Measurements from ENCODE around the gene PRR14.
A peak's percentile ranks its signal among the peaks of the same experiment; 100 is the strongest.
"Not testable (repeated sequence)": the region's sequence is repeated elsewhere in the genome, so short reads cannot be mapped to it uniquely, and the experiment has no call there.

Gene PRR14

DNA sequence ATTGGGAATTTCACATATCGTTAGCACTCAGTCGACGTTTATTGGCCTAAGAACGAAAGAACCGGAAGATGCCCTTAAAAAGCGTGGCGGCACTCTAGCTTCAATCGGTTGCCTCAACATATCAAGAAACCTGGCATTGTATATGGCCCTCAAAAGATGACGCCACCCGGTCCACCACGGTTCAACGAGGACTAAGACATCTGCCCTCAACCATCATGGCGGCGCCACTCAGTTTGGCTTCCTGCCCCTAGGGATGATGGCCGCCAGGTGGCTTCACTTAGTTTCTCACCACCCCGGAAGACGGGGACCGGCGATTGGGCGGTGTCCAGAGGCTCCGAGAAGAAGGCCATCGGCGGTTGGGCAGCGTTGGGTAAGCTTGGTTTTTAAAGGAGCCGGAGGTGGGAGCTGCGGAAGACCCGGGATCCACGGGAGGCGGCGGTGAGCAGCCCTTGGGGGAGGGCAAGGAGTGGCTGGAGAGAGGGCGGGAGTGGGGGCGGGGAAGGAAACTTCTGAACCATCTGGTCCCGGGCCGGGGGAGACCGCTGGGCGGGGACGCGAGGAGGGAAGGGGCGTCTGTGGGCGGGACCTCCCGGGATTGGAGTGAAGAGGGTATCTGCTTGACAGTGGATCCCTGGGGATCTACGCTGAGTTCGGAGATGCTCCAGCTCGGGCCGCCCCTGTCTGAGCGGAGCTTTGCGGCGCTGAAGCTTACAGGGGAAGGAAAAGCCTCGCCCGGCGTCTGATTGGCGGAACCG lies at the start of gene PRR14:
TSS of gene PRR14 (plus strand) at position 592 of the 755 bp plus-strand sequence. CDS start 686 bp downstream, outside the sequence.
- DNase-seq = peak; percentile 90 to 97 (median 96)

DNA sequence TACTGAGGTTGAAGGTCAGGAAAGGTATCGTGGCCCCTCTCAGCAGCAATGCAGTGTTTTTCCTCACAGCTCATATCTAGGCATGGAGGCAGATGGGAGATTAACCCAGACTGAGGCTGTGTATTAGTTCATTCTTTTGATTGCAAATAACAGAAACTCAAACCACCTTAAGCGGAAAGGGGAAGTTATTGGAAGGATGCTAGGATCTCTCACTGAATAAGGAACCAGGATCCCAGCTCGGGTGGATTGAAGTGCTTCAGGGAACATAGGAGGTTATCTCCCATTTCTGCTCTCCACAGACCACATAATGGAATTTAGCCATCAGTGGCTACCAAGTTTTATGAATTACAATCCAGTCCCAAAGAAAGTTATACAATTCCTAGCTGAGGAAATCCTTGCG lies 48.8 kb upstream of the PRR14 start:
- no peak for DNase-seq

DNA sequence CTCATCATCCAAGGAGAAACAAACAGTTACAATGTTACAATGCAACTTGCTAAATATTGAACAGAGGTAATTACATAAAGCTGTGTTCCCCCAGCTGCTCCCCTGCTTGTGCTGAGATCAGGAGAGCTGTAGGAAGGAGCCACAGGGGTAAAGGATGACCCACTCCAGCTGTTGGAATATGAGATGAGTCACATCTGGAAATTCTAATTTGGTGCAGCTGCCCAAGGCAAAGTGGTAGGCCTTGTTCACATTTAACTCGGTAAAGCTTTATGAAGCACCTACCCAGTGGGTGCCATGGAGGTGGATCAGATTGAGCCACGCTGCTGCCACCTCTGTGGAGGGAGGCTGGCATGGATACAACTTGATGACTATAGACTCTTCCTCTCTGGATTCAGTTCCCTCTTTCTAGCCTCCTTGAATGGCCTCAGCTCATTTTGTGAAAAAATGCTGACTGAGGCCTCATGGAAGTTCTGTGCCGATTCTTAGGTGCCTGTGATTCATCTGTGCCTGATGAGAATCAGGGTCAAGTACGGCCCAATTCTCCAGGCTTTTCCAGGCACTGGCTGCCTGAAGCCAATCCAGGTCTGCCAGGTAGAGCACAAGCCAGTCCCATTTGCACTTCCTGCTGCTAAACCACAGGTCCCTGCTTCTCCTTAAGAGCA lies 48.0 kb upstream of the PRR14 start:
- DNase-seq = no peak

DNA sequence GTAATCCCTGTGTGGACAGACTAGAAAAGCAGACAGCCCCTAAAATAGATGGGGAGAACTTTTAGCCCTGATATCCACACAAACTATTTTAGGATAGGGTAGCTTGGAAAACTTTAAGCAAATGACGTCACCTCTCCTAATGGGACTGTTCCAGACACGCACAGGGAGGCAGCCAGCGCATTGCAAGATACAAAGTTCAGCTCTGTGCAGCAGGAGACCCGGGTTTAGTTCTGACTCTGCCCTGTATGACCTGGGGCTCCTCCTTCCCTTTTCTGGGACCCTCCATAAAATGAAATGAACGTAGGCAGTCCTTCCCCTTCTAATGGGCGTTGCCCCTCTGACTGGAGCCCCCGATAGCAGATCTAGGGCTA lies 46.8 kb upstream of the PRR14 start:
- no peak for DNase-seq

DNA sequence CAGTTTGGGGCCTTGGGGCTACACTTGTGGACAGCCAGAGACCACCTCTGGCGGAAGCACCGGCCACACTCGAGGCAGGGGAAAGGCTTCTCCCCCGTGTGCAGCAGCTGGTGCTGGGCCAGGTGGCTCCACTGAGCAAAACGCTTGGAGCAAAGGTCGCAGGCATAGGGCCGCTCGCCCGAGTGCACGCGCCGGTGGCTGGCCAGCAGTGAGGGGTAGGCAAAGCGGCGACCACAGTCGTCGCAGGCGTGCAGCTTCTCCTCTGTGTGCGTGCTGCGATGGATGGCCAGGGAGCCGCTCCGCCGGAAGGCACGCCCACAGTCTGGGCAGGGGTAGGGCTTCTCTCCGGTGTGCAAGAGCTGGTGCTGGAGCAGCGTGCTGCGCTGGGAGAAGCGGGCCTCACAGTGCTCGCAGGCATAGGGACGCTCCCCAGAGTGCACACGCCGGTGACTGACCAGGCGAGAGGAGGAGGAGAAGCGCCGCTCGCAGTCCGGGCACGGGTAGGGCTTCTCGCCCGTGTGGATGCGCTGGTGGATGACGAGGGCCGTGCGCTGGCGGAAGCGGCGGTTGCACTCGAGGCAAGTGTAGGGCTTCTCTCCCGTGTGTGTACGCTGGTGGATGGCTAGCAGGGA lies 46.3 kb upstream of the PRR14 start:
- DNase-seq = no peak

DNA sequence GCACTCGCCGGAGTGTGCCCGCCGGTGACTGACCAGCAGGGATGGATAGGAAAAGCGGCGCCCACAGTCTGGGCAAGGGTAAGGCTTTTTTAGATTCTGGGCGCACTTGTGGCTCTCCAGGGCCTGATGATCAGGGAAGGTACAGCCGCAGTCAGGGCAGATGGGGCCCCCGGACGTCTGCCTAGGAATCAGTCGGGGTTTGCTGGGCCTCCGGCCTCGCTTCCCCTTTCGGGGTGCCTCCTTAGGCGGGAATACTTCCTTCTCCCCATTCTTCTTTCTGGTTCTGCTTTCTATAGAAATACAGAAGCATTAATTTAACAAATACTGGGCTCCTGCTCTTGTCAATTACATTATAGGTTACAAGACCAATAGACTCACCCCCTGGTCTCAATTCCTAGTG lies 45.6 kb upstream of the PRR14 start:
- no peak for DNase-seq

DNA sequence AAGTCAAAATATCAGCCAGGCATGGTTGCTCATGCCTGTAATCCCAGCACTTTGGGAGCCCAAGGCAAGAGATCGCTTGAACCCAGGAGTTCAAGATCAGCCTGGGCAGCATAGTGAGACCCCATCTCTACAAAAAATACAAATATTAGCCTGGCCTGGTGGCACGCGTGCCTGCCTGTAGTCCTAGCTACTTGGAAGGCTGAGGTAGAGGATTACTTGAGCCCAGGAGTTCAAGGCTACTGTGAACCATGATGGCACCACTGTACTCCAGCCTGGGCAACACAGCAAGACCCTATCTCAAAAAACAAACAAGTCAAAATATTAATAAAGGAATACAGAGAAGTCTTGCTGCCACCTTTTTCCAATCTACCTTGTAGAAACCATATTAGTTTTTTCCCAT lies 44.8 kb upstream of the PRR14 start:
- no peak for DNase-seq

DNA sequence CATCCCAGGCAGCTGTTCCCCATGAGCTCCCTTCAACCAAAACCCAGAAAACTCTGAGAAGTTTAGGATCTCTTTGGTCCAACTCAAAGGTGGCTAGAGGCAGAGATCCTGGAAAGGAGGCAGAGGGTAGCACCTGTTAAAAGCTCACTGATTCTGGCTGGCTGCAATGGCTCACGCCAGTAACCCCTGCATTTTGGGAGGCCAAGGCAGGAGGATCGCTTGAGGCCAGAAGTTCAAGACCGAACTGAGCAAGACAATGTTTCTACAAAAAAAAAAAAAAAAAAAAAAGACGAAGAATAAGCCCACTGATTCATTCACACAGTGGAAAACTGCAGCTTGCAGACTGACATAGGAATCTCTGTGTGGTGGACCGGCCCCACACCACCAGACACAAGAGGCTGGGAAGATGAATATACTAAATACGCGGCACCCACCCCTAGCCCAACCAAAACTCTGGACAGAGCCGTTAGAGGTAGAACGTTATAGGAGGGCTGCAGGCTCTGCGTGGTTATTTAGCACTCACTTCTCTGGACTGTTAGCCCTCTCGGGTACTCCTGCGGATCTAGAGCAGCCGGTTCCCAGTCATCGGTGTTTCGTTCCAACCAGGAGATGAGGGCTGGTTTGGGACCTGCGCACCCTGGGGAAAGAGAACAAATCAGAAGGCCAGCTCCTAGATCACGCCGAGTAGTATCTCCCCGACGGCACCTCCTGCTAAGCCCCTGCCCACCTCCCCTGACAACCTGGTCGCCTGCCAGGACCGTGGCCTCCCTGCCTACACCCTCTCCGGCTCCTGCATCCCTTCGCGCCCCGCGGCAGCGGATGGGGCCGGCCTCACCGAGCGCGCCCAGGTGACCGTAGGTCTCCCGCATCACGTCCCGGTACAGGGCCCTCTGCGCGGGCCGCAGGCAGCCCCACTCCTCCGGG lies 41.5 kb upstream of the PRR14 start:
- DNase-seq = peak in 3 of 4 experiments; percentile 23 to 33 (median 29)

DNA sequence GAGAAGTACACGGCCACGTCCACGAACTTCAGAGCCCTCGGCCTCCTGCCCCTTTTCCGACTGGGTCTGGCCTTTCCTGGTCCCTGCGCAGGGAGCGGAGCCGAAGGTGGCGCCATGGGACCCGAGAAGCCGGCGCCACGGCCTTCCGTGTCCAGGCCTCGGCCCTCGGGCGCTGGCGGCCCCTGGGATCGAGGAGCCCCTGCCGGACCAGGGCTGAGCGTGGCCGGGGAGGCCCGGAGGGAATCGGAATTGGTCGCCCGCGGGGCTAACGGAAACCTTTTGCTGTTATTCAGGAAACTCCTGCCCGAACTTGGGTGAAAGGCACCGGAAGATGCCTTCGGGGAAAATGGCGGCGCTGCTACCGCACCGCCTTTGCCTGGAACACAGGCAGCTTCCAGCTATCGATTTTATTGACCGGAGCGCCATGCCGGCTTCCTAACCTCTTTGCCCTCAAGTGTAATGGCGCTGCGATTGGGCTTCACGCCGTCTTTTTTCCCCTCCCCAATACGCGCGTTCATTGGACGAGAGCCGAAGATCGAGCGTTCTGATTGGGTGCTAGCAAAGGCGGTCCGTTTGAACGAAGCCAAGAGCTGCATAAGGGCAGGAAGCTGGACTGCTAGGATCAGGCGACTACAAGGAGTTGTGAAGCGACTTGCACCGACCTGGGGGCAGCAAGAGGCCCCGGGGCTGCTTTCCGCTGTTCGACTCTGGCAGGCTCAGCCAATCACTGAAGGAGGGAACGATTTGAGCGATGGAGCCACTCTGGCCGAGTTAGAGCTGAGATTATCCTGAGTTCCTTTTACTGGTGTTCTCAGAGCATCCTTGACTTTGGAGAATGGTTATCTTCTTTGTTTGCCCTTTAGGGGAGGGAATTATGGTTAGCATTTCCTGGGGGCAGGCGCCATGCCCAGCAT lies 40.6 kb upstream of the PRR14 start, which contains the start of gene ZNF689:
TSS of gene ZNF689 (minus strand) at position 464 of the 914 bp plus-strand sequence. CDS start at position 116, 348 bp downstream.
- DNase-seq = peak; percentile 79 to 91 (median 80)

DNA sequence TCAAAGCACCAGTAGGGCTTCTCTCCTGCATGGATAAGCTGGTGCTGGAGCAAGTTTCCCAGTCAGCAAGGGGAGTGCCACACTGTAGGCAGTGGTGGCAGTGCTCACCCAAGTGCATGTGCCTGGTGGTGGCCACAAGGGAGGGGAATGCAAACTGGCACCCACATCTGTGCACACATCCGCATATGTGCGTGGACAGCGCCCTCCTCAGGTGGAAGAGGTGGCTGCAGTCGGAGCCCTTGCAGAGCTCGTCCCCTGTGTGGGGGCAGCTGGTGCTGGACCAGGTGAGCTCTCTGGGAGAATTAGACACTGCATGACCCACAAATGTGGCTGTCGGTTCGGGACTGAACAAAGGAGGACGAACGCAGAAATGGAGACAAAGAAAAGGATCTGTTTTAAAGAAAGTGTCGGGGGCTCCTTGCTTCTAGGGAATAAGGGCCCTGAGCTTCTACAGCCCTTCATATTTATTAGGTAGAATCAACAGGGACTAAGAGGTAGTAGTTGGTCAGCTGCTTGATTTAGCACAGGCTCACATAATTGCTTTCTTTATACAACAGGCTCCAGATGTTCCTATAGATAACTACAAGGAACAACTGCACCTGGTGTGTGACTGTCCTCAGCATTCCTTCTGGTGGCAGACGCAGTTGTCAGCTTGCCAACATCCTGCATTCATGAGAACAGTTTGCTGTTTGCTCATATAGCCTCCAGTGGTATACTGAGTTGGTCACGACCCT lies 35.2 kb upstream of the PRR14 start:
- peak; percentile 16 to 58 (median 33) for DNase-seq

DNA sequence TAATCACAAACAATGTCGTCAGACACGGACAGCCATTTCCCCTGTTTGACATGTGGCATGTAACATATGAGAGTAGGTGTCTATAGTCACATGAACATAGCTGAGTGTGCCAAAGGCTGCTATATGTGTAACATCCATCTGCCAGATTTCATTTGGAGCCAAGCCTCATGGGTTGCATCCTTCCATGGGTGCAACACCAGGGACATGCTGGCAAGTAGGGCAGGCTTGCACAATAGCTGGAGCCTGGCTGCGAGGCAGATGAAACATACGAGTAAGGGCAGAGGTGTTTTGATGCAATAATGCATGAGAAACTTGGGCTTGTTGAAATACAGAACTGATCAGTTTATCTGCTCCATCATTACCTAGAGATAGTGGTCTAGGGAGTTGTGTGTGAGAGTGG lies 31.6 kb upstream of the PRR14 start:
- no peak for DNase-seq

DNA sequence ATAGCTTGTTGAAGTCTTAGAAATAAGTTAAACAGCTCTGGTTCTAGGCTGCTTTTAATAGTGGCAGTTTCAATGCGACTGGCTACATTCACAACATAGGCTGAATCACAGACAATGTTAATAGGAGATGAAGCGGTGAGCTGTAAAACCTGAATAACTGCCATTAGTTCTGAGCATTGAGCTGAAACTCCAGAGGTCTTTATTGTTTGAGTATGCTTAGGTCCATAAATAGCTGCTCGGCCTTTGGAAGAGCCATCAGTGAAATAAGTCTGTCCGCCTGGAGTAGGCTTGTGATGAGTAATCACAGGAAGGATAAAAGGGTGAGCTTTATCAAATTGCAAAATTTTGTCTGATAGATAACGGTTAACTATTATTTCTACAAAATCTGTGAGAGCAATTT lies 31.1 kb upstream of the PRR14 start:
- DNase-seq = no peak

DNA sequence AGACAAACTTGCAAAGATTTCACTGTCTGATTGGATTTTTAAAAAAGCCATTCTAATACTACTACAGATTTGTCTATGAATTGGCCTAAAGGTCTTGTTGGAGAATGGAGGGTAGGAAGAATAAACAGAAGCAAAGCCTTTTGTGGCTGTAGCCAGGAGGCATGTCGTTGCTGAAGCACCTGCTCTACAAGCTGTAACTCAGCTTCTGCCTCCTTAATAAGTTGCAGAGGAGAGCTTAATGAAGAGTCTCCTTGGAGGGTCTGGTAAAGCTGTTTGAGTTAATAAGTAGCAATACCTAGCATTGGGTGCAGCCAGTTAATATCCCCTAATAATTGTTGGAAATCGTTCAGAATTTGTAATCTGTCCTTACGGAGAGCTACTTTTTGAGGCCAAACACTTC lies 30.6 kb upstream of the PRR14 start:
- DNase-seq = no peak

DNA sequence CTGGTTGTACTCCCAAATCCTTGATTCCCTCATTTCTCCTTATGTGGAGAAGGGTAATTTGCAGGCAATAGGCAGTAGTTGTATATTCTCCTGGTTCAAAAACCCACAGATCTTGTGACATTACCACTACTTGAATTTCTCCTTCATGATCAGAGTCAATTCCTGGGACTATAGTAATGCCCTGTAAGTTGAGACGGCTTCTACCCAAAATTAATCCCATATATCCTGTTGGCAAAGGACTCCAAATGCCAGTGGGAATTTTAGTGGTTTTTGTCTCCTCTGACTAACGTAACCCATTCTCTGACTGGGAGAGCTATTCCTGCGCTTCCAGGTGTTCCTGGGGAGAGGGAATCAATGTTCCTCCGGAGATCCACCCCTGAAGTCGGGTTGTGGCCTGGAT lies 29.0 kb upstream of the PRR14 start:
- no peak for DNase-seq

DNA sequence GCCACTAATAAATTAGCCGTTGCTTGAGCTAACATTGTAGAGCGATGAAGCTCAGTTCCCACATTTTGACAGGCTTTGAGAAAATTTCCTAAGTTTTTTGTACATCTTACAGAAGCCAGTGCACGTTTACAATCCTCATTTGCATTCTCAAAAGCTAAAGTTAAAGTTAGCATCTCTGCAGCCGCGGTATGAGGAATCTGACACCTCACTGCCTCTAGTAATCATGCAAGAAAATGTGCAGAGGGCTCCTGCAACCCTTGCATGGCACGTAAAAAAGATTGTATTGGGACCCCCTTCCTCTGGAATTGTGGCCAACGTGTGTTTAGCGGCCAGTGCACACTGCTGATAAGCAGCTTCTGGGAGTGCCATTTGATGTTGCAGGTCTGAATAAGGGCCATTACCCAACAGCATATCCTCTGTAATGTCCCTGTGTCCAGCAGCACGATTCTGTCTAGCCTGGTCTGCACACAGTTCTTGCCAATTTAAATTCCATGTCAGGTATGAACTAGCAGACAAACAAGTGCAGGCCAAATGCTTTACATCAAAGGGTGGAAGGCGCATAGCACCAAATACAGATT lies 28.2 kb upstream of the PRR14 start:
- DNase-seq = no peak

DNA sequence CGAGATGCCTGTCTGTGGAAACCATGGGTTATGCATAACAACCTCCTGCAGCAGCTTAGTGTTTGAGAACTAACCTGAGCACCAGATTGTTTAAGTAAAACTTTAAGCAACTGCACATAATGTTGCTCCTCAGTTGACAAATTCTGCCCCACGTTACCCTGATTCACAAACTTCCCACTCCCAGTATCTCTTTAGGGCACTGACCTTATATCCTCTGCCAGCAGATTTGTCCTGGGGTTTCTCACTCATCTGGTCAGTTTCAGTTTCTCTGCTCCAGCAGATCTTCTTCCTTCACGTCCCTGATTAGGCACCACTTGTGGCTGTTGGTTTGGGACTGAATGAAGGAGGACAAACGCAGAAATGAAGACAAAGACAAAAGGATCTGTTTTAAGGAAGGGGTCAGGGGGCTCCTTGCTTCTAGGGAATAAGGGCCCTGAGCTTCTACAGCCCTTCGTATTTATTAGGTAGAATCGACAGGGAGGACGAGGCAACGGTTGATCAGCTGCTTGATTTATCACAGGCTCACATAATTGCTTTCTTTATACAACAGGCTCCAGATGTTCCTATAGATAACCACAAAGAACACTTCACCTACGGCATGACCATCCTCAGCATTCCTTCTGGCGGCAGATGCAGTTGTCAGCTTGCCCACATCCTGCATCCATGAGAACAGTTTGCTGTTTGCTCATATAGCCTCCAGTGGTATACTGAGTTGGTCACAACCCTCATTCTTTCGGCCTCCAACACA lies 27.1 kb upstream of the PRR14 start:
- no peak for DNase-seq

DNA sequence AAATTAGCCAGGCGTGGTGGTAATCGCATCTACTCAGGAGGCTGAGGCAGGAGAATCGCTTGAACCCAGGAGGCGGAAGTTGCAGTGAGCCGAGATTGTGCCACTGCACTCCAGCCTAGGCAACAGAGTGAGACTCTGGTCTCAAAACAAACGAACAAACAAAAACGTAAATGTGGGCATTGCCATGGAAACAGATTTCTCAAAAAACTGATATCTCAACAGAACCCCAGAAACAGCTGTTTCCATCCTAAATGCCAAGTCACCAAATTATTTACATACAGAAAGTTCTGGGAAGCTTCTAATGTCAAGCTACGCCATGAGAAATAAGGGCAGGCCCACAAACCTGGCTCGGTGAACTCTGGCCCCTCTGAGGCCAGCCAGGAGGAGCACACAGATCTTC lies 24.5 kb upstream of the PRR14 start:
- DNase-seq = no peak

DNA sequence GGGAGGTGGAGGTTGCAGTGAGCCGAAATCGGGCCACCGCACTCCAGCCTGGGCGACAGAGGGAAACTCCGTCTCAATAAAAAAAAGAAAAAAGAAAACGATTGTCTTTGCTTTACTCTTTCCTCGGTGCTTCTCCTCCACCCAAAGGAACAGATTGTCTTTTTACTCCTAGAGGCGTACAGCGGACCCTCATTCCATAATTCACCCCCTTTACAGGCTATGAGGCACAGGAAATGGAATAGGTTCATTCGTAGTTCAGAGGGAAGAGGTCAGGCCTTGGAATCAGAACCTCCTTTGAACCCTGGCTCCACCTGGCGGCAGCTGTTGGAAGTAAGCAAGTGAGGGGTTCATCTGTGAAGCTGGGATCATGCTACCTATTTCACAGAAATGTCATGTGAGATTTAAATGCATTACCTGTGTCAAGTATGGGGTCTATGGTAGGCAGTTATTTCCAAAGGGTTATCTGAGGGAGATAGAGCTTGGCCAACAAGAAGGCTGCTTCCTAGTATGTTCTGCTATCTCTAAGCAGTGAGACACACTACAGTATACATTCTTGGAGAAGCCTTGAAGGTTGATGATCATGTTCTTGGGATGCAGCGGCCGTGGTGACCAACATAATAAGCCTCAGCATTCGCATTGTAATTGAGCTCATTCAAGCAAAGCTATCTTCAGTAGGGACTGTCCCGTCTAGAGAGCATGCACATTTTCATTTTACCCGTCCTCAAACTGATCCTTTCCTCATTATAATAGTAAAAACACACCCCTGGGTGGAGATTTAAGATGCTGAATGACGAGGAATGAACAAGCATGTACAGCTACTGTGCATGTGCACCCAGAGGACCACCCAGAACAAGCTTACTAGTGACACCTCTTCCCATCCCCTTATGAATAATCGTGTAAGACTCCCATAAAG lies 21.9 kb upstream of the PRR14 start:
- peak; percentile 69 to 94 (median 84) for DNase-seq

DNA sequence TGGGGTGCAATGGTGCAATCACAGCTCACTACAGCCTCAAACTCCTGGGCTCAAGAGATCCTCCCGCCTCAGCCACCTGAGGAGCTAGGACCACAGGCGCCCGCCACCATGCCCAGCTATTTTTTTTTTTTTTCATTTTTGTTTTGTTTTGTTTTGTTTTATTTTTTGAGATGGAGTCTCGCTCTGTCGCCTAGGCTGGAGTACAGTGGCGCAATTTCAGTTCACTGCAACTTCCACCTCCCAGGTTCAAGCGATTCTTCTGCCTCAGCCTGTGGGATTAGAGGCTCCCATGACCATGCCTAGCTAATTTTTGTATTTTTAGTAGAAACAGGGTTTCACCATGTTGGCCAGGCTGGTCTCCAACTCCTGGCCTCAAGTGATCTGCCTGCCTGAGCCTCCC lies 18.3 kb upstream of the PRR14 start:
- not testable (repeated sequence) for DNase-seq
